ENCODE results near the gene CELF5. TPM values are rescaled to one million over a fixed set of nuclear protein-coding genes. Genes with fewer than 3 reads are reported as not detected.

CELF5 gene
- total and polyA plus RNA-seq, 7 donors: under 0.01 to 1.1 (median 0.37) TPM; not detected in 1

- H3K4me3 ChIP-seq: no peak overlapping the region
- WGBS, 2 donors: 22 to 71% methylated on average over 23 of the region's 23 CpGs
Observed at GRCh38 chr19:3292958-3293529, 68.6 kb downstream of the CELF5 start.

GRCh38 chr19:3293560-3293959 is 69.1 kb downstream of the CELF5 start:
- no peak for TF ChIP-seq CTCF (IDR thresholded peaks at IDR 0.05)
- no peak for TF ChIP-seq EP300 (IDR thresholded peaks at IDR 0.05)
- TF ChIP-seq POLR2A (IDR thresholded peaks at IDR 0.05): no peak
- intact Hi-C loops (cut with DNase I): no loop called here
- Histone ChIP-seq H3K9me3 (no peaks in the 10 kb centered on the region), H3K4me1 (no peaks in the 10 kb centered on the region), H3K27me3 (peaks cover 6 to 83% (median 12%) of the 10 kb centered on the region in 3 donors), H3K27ac (no peak overlapping the region), H3K4me3 (no peak overlapping the region), H3K36me3 (no peaks in the 10 kb centered on the region)
- DNase-seq: no peak
- WGBS, 2 donors: 79 to 84% methylated on average over 9 of the region's 9 CpGs

More at GRCh38 chr19:3292958-3293529, 68.6 kb downstream of the CELF5 start:
- no peak for DNase-seq
- peaks cover 6 to 88% (median 16%) of the 10 kb centered on the region in 3 donors for H3K27me3 ChIP-seq
- no peaks in the 10 kb centered on the region for H3K4me1 ChIP-seq
- intact Hi-C loops (cut with DNase I): no loop called here
- no peak overlapping the region for H3K27ac ChIP-seq
- H3K9me3 ChIP-seq: no peaks in the 10 kb centered on the region
- no peak for TF ChIP-seq POLR2A (IDR thresholded peaks at IDR 0.05)
- H3K36me3 ChIP-seq: no peaks in the 10 kb centered on the region

GRCh38 chr19:3294080-3294850 is 69.8 kb downstream of the CELF5 start:
- H3K4me3 ChIP-seq: no peak overlapping the region
- intact Hi-C loops (cut with DNase I): no loop called here
- no peak overlapping the region for H3K27ac ChIP-seq
- no peaks in the 10 kb centered on the region for H3K9me3 ChIP-seq
- peaks cover 6 to 76% (median 10%) of the 10 kb centered on the region in 3 donors for H3K27me3 ChIP-seq
- WGBS, 2 donors: 81 to 83% methylated on average over 20 of the region's 20 CpGs
- H3K36me3 ChIP-seq: no peaks in the 10 kb centered on the region
- TF ChIP-seq CTCF (IDR thresholded peaks at IDR 0.05): no peak
- TF ChIP-seq POLR2A (IDR thresholded peaks at IDR 0.05): no peak
- no peak for TF ChIP-seq EP300 (IDR thresholded peaks at IDR 0.05)
- no peak for TF ChIP-seq POLR2AphosphoS5 (IDR thresholded peaks at IDR 0.05)
- no peaks in the 10 kb centered on the region for H3K4me1 ChIP-seq
- DNase-seq: no peak

- intact Hi-C loops (cut with DNase I): no loop called here
- H3K4me1 ChIP-seq: no peaks in the 10 kb centered on the region
- TF ChIP-seq POLR2A (IDR thresholded peaks at IDR 0.05) (no peak), EP300 (IDR thresholded peaks at IDR 0.05) (no peak), POLR2AphosphoS5 (IDR thresholded peaks at IDR 0.05) (no peak)
- H3K36me3 ChIP-seq: no peaks in the 10 kb centered on the region
- H3K9me3 ChIP-seq: no peaks in the 10 kb centered on the region
- H3K27ac ChIP-seq: no peak overlapping the region
- DNase-seq: no peak
- WGBS, 2 donors: 54 to 75% methylated on average over 14 of the region's 14 CpGs
- H3K27me3 ChIP-seq: peaks cover 3 to 76% (median 8%) of the 10 kb centered on the region in 3 donors
- H3K4me3 ChIP-seq: no peak overlapping the region
Observed at GRCh38 chr19:3295581-3295980, 71.1 kb downstream of the CELF5 start.

- Histone ChIP-seq H3K27me3 (peaks cover 3 to 73% (median 8%) of the 10 kb centered on the region in 3 donors), H3K4me1 (no peaks in the 10 kb centered on the region), H3K4me3 (no peak overlapping the region), H3K36me3 (no peaks in the 10 kb centered on the region), H3K27ac (no peak overlapping the region), H3K9me3 (no peaks in the 10 kb centered on the region)
- TF ChIP-seq POLR2AphosphoS5 (IDR thresholded peaks at IDR 0.05): no peak
- no peak for DNase-seq
- intact Hi-C loops (cut with DNase I): no loop called here
- WGBS, 2 donors: 70 to 79% methylated on average over 9 of the region's 9 CpGs
Observed at GRCh38 chr19:3296034-3296433, 71.6 kb downstream of the CELF5 start.

- no peak for TF ChIP-seq CTCF (IDR thresholded peaks at IDR 0.05)
- TF ChIP-seq POLR2AphosphoS5 (IDR thresholded peaks at IDR 0.05): no peak
- TF ChIP-seq EP300 (IDR thresholded peaks at IDR 0.05): no peak
- no peak for TF ChIP-seq POLR2A (IDR thresholded peaks at IDR 0.05)
- H3K4me1 ChIP-seq: no peaks in the 10 kb centered on the region
- no peaks in the 10 kb centered on the region for H3K9me3 ChIP-seq
- no peak overlapping the region for H3K4me3 ChIP-seq
- intact Hi-C loops (cut with DNase I): no loop called here
- H3K36me3 ChIP-seq: no peaks in the 10 kb centered on the region
- no peak for DNase-seq
- WGBS, 2 donors: 78 to 88% methylated on average over 19 of the region's 19 CpGs
- H3K27me3 ChIP-seq: peaks cover 3 to 72% (median 8%) of the 10 kb centered on the region in 3 donors
- no peak overlapping the region for H3K27ac ChIP-seq
Observed at GRCh38 chr19:3296446-3296845, 72.0 kb downstream of the CELF5 start.

All from sigmoid colon (tissue), 7 donors.